HG03575 (cell line): ENCODE measurements around the gene C1D.
"Not testable (repeated sequence)": the region's sequence is repeated elsewhere in the genome, so short reads cannot be mapped to it uniquely, and the experiment has no call there.

Experiments
- ATAC-seq: cut with Tn5 transposase; IDR thresholded peaks from one replicate; pipeline ENCODE4 v1.9.1; 2021; ENCODE audit not compliant: unreplicated experiment, insufficient number of reproducible peaks, low FRiP score; ENCODE audit errors: extremely low read depth

The C1D gene, protein sequence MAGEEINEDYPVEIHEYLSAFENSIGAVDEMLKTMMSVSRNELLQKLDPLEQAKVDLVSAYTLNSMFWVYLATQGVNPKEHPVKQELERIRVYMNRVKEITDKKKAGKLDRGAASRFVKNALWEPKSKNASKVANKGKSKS

GRCh38 chr2:68062680-68063387, at the start of gene C1D:
Gene C1D, minus strand, starts transcription at chr2:68063004. Its CDS starts 15,694 bp downstream, at chr2:68047310.
- peak; percentile 77 for ATAC-seq

DNA sequence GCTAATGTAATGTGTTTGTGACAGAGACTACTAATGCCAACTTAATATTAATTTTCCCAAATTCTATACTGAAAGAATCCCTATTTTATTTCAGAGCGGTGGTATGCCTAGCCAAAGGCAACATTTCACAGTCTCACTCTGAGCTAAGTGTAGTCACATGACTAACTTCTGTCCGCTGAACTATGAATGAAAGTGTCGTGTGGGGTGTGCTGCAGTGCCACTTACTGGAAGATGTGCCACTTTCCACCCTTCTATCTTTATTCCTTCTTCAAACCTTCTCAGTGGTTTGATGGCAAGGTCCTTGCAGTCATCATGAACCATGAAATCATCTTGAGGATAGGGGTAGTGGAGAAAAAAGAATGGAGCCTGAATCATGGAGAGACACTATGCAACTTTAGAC, 47.3 kb upstream of the C1D start:
- ATAC-seq: no peak

GRCh38 chr2:68108120-68108519, 45.3 kb upstream of the C1D start:
- no peak for ATAC-seq

DNA sequence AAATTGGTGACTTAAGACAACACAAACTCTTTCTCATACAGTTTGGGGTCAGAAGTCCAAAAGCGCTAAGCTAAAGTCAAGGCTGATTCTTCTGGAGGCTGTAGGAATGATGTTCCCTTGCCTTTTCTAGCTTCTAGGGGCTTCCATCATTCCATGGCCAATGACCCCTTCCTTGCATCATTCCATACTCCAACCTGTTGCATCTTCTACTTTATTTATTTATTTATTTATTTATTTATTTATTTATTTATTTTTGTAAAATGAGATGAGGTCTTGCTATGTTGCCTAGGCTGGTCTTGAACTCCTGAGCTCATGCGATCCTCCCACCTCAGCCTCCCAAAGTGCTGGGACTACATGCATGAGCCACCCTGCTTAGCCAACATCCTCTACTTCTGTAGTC, 44.7 kb upstream of the C1D start:
- ATAC-seq: no peak

DNA sequence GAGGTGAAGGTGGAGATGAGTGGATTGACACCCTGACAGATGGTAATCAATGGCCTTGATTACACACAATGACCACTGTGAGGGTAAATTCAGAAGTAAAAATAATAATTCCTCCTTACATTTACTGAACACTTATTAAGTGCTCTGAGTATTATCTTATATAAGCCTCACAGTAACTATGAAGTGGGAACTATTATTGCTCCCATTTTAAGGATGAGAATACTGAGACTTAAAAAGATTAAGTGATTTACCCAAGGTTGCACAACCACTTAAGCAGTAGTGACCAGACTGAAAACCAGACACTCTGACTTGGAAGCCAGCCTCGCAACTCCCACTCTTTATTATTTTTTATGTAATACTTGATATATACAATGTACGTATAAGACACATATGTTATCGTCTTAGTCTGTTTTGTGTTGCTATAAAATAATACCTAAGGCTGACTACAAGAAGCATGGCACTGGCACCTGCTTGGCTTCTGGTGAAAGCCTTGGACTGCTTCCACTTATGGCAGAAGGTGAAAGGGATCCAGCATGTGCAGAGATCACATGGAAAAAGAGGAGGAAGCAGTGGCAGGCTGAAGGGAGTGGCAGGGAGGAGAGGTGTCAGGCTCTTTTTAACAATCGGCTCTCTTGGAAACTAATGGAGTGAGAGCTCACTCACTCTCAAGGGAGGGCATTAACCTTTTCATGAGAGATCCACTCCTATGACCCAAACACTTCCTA, 41.5 kb upstream of the C1D start:
- no peak for ATAC-seq

DNA sequence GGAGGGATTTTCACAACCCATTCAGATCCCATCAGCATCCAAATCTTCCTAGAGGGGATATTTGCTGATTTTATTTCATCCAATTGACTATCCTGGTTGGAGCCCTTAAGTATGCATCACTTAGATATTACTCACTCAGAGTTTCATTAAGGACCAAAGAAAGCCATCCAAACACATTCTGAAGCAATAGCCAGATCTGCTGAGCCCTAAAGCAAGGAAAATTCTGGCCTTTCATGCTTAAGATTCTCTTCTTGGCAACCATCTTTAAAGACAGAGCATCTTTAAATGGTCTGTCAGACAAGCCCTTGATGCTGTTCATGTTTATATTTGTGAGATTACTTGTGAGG, 40.9 kb upstream of the C1D start:
- ATAC-seq: no peak

- ATAC-seq: no peak
Observed at GRCh38 chr2:68103030-68103708, 40.4 kb upstream of the C1D start.

GRCh38 chr2:68100189-68100588, 37.4 kb upstream of the C1D start:
- no peak for ATAC-seq

DNA sequence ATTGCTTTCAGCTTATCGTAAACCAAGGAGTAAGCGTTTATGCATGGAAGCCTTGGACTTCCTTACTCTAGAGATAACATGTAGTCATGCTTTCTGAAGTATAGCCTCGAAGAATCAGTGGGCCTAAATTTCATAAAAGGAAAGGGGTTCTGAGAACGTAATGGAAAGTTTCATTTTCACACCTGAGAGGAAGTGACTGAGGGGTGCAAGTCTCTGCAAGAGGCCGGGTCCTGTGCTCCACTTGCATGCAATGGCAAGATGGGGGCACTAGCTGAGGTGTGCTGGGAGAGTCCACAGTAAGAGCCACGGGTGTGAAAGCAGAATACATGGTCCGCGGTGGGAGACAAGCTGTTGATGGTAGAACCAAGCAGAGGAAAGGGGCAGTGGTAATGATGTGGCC, 36.5 kb upstream of the C1D start:
- no peak for ATAC-seq

- ATAC-seq: no peak
Observed at GRCh38 chr2:68098291-68098797, 35.5 kb upstream of the C1D start.

- no peak for ATAC-seq
Observed at GRCh38 chr2:68094111-68094510, 31.3 kb upstream of the C1D start.

- ATAC-seq: no peak
Observed at GRCh38 chr2:68093634-68094033, 30.8 kb upstream of the C1D start.

DNA sequence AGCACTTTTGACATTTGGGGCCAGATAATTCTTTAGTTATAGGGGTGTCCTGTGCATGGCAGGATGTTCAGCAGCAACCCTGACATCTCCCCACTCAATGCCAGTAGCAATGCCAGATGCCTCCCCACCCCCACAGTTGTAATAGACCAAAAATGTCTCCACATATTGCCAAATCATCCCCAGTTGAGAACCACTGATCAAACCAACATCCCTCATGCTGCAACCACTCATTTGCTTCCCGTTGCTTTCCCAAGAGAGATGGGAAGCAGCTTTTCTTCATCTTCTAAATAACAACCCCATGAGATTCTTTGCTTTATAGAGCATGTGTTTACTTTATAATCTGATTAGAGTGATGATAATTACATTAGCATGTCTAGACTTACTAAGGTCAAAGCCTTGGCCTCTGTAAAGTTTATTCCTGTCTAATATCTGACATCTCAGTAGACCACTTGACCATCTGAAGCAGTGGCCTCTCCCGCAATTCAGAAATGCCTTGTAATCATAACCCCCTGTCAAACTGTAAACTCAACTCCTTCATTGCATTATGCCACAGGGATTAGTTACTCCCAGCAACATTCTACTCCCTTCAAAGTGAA, 28.7 kb upstream of the C1D start:
- no peak for ATAC-seq

- no peak for ATAC-seq
Observed at GRCh38 chr2:68089961-68090360, 27.2 kb upstream of the C1D start.

- no peak for ATAC-seq
Observed at GRCh38 chr2:68088940-68089339, 26.1 kb upstream of the C1D start.

DNA sequence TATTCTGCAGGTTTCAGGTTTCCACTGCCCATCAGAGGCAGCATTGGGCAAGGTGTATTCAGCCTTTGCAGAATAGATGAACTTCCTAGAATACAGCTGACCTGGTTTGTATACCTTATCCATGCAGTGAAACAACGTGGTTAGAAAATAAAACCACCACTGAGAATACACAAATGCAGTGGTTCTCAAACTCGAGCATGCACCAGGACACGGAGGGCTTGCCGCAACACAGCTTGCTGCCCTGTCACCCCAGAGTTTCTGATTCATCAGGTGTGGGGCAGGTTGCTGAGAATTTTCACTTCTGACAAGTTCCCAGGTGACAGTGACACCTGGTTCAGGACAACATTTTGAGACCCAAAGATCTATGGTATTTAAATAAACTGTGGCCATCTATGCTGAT, 23.4 kb upstream of the C1D start:
- ATAC-seq: no peak

DNA sequence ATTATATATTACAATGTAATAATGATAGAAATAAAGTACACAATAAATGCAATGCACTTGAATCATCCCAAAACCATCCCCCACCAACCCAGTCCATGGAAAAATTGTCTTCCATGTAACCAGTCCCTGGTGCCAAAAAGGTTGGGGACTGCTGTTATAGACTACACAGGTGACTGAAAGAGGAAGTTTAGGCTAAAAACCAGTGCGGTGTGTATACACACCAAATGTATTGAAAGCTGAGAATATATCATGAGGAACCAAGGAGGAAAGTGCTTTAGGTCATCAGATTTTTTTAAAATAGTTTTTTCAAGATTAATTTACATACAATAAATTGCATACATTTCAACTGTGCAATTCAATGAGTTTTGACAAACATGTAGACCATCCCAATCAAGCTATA, 20.5 kb upstream of the C1D start:
- ATAC-seq: no peak

DNA sequence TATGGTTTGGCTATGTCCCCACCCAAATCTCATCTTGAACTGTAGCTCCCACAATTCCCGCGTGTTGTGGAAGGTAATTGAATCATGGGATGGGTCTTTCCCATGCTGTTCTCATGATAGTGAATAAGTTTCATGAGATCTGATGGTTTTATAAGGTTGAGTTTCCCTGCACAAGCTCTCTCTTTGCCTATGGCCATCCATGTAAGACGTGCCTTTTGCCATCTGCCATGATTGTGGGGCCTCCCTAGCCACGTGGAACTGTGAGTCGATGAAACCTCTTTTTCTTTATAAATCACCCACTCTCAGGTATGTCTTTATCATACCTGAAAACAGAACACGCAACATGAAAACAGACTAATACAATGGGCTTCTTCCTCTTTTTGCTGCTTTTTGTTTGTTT, 11.2 kb upstream of the C1D start:
- ATAC-seq: no peak

DNA sequence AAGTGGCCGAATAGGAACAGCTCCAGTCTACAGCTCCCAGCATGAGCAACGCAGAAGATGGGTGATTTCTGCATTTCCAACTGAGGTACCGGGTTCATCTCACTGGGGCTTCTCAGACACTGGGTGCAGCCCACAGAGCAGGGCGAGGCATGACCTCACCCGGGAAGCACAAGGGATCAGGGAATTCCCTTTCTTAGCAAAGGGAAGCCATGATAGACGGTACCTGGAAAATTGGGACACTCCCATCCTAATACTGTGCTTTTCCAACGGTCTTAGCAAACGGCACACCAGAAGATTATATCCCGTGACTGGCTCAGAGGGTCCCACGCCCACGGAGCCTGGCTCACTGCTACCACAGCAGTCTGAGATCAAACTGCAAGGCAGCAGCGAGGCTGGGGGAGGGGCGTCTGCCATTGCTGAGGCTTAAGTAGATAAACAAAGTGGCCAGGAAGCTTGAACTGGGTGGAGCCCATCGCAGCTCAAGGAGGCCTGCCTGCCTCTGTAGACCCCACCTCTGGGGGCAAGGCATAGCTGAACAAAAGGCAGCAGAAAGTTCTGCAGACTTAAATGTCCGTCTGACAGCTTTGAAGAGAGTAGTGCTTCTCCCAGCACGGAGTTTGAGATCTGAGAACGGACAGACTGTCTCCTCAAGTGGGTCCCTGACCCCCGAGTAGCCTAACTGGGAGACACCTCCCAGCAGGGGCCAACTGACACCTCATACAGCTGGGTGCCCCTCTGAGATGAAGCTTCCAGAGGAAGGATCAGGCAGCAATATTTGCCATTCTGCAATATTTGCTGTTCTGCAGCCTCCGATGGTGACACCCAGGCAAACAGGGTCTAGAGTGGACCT, 1.2 kb upstream of the C1D start:
- ATAC-seq: not testable (repeated sequence)
